Smooth muscle cell (in vitro differentiated cells): ENCODE results near the gene SGSH. TPM values are rescaled to one million over a fixed set of nuclear protein-coding genes. Genes with fewer than 3 reads are reported as not detected.

ENCODE experiments used
- DNase-seq: peaks from one replicate; lab custom pipeline; 2025; ENCODE audit not compliant: unreplicated experiment; lab: John Stamatoyannopoulos, UW
- H2AFZ ChIP-seq: fragments of 200-600 bp; sonication (generic); 2 replicates; pipeline ENCODE4 v1.6.0; 2016; ENCODE audit warnings: antibody characterized with exemption, low read depth, mild to moderate bottlenecking
- H3F3A ChIP-seq: fragments of 200-600 bp; sonication (generic); 2 replicates; pipeline ENCODE4 v1.6.0; 2017; ENCODE audit warnings: antibody characterized with exemption, low read depth
- H3K27ac ChIP-seq: fragments of 200-600 bp; sonication (generic); 2 replicates; pipeline ENCODE4 v1.5.1; 2016; ENCODE audit warnings: low read depth, mild to moderate bottlenecking
- H3K27me3 ChIP-seq: fragments of 200-600 bp; sonication (generic); 2 replicates; pipeline ENCODE4 v1.6.1; 2016; ENCODE audit warnings: low read depth, mild to moderate bottlenecking
- H3K36me3 ChIP-seq: fragments of 200-600 bp; sonication (generic); 2 replicates; pipeline ENCODE4 v1.5.1; 2016; ENCODE audit warnings: low read depth
- H3K4me1 ChIP-seq: fragments of 200-600 bp; sonication (generic); 2 replicates; pipeline ENCODE4 v1.5.1; 2016; ENCODE audit warnings: low read depth
- H3K4me2 ChIP-seq: fragments of 200-600 bp; sonication (generic); 2 replicates; pipeline ENCODE4 v1.6.0; 2016; ENCODE audit warnings: mild to moderate bottlenecking
- H3K4me3 ChIP-seq: fragments of 200-600 bp; sonication (generic); 2 replicates; pipeline ENCODE4 v1.5.1; 2016; ENCODE audit warnings: mild to moderate bottlenecking
- H3K79me2 ChIP-seq: fragments of 200-600 bp; sonication (generic); 2 replicates; pipeline ENCODE4 v1.6.0; 2016; ENCODE audit warnings: low read depth, mild to moderate bottlenecking
- H3K9ac ChIP-seq: fragments of 200-600 bp; sonication (generic); 2 replicates; pipeline ENCODE4 v1.6.0; 2016; ENCODE audit warnings: low read depth
- H3K9me3 ChIP-seq: fragments of 200-600 bp; sonication (generic); replicated peaks from 2 replicates; pipeline ENCODE4 v1.5.1; 2016; ENCODE audit warnings: low read depth
- H4K20me1 ChIP-seq: fragments of 200-600 bp; sonication (generic); 2 replicates; pipeline ENCODE4 v1.6.0; 2016; ENCODE audit warnings: low read depth
- CTCF ChIP-seq: fragments of 200-600 bp; sonication (generic); IDR thresholded peaks from 2 replicates; pipeline ENCODE4 v1.5.1; 2017; ENCODE audit warnings: borderline replicate concordance, mild to moderate bottlenecking, antibody characterized with exemption; ENCODE audit not compliant: insufficient read depth, poor library complexity, severe bottlenecking
- WGBS: methylation state at CpG from one replicate; pipeline ENCODE4 v1.1.7; 2016; ENCODE audit warnings: low lambda C conversion rate; 5-methylcytosine and 5-hydroxymethylcytosine counted together
- polyA plus RNA-seq: library from polyadenylated mRNA; unstranded; fragments of >200 nt; fragmentation: Nextera tagmentation; extraction: Ambion mirVana; gene quantifications from 2 replicates; pipeline ENCODE4 v1.2.1, GENCODE V29; 2016
- total RNA-seq: library from RNA; depleted of rRNA; stranded (reverse); fragments of >200 nt; gene quantifications from 2 replicates; pipeline ENCODE4 v1.2.3, GENCODE V29; 2014

The SGSH gene
- total and polyA plus RNA-seq, 2 experiments from 2014 or later, result 5.8 to 29.2 TPM

- no peak for DNase-seq
- Histone ChIP-seq H3K4me2 (no peak overlapping the region), H3K9ac (no peak overlapping the region), H3K27me3 (no peaks in the 10 kb centered on the region), H3K4me3 (no peak overlapping the region), H3K4me1 (peaks cover 7% of the 10 kb centered on the region), H4K20me1 (peaks cover 5% of the 10 kb centered on the region), H3K27ac (no peak overlapping the region), H3F3A (no peaks in the 10 kb centered on the region), H3K9me3 (no peaks in the 10 kb centered on the region), H3K79me2 (peaks cover 5% of the 10 kb centered on the region), H3K36me3 (no peaks in the 10 kb centered on the region), H2AFZ (no peak overlapping the region)
- 99% methylated on average over 18 of the region's 18 CpGs for WGBS
- TF ChIP-seq CTCF, result no peak
These were observed 3.1 kb upstream of the SGSH start for GRCh38 chr17:80223142-80223815.

- H3K4me3 ChIP-seq, result no peak overlapping the region
- DNase-seq, result no peak
- peaks cover 7% of the 10 kb centered on the region for H3K4me1 ChIP-seq
- no peak overlapping the region for H3K9ac ChIP-seq
- 99% methylated on average over 17 of the region's 18 CpGs for WGBS
- TF ChIP-seq CTCF, result no peak
- no peaks in the 10 kb centered on the region for H3K36me3 ChIP-seq
- no peak overlapping the region for H2AFZ ChIP-seq
- peaks cover 13% of the 10 kb centered on the region for H4K20me1 ChIP-seq
- peaks cover 8% of the 10 kb centered on the region for H3K79me2 ChIP-seq
- no peaks in the 10 kb centered on the region for H3K27me3 ChIP-seq
- no peaks in the 10 kb centered on the region for H3K9me3 ChIP-seq
- no peaks in the 10 kb centered on the region for H3F3A ChIP-seq
- no peak overlapping the region for H3K27ac ChIP-seq
- no peak overlapping the region for H3K4me2 ChIP-seq
These were observed 2.4 kb upstream of the SGSH start for GRCh38 chr17:80222376-80223141.

DNA sequence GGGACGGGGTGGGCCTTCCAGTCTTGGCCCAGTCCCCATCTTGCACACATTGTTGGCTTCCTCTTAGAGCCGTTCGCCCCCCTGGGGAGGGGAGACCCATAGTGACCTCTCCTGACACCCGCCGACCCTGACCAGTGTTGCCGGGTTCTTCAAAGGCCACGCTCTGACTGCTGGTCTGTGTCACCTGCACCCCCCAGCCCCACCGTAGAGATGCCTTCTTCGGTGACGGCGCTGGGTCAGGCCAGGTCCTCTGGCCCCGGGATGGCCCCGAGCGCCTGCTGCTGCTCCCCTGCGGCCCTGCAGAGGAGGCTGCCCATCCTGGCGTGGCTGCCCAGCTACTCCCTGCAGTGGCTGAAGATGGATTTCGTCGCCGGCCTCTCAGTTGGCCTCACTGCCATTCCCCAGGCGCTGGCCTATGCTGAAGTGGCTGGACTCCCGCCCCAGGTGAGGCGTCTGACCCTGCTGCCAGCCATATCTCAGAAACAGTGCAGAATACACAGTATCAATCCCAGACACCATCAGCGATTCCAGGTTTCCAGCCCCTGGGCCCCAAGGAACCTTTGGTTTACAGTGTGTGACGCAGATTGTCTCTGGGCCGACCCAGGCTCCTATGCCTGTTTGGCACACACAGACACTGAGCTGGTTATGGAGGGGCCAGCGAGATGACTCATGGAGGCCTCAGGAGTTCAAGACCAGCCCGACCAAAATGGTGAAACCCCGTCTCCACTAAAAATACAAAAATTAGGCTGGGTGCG lies 1.4 kb upstream of the SGSH start:
- 89% methylated on average over 29 of the region's 29 CpGs for WGBS
- no peaks in the 10 kb centered on the region for H3K27me3 ChIP-seq
- TF ChIP-seq CTCF, result no peak
- no peak overlapping the region for H3K4me2 ChIP-seq
- no peak for DNase-seq
- H3K4me3 ChIP-seq, result peak overlapping the region; percentile 92
- H3K9me3 ChIP-seq, result no peaks in the 10 kb centered on the region
- H4K20me1 ChIP-seq, result peaks cover 15% of the 10 kb centered on the region
- H3K9ac ChIP-seq, result no peak overlapping the region
- peaks cover 7% of the 10 kb centered on the region for H3K4me1 ChIP-seq
- no peaks in the 10 kb centered on the region for H3F3A ChIP-seq
- no peak overlapping the region for H2AFZ ChIP-seq
- H3K27ac ChIP-seq, result no peak overlapping the region
- H3K36me3 ChIP-seq, result no peaks in the 10 kb centered on the region
- peaks cover 8% of the 10 kb centered on the region for H3K79me2 ChIP-seq
